ENCODE measurements around the gene AMH.

The AMH gene

DNA sequence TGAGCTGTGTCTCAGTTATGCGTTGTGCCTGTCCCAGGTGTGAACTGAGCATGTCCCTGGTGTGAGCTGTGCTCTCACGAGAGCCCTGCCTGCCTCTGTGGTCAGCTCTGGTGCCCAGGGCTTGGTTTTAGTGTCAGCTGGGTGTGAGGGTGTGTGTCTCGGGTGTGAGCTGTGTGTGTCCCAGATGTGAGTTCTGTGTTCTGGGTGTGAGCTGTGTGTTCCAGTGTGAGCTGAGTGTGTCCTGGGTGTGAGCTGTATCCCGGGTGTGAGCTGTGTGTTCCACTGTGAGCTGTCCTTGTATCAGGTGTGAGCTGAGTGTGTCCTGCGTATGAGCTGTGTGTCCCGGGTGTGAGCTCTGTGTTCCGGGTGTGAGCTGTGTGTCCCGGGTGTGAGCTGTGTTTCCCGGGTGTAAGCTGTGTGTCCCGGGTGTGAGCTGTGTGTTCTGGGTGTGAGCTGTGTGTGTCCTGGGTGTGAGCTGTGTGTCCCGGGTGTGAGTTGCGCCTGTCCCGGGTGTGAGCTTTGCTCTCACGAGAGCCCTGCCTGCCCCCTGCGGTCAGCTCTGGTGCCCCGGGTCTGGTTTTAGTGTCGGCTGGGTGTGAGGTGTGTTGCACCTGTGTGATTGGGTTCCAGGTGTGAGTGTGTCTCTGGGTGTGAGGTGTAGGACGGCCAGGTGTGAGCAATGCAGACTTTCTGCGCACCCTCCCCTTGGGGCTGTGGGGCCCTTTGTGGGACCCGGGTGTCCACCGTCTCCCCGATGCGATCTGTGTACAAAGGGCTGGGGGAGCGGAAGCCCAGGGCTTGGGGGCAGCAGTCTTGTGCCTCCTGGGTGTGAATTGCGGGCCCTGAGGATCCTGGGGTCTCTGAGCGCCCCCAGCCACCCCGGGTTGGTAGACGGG is 39.9 kb downstream of the AMH start:
- DNase-seq: no peak

DNA sequence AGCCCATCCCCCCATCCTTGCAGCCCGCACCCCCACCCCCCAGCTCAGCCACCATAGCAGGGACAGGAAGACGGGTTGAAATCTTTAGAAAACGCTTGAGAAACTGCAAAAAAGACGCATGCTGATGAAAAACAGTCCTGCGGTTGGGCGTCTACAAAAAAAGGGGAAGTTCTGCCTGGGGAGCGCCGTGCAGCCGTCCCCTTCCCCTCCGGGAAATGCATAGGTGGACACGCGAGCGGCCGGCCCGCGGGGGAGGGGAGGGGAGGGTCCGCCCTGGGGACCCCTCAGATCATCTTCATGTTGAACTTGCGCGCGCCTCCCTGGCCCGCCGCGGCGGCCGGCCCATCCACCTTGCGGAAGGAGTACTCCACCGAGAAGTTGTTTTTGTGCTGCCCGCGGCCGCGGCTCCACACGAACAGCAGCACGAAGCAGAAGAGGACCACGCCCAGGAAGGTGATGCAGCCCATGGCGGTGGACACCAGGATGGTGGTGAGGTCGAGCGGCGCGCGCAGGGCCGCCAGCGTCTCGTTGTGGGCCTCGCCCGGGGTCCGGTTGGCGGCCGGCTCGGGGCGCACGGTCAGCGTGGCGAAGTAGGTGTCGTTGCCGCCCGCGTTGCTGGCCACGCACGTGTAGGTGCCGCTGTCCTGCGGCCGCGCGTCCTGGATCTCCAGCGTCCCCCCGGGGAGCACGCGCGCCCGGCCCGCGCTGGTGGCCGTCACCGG is 40.8 kb downstream of the AMH start:
- no peak for DNase-seq

DNA sequence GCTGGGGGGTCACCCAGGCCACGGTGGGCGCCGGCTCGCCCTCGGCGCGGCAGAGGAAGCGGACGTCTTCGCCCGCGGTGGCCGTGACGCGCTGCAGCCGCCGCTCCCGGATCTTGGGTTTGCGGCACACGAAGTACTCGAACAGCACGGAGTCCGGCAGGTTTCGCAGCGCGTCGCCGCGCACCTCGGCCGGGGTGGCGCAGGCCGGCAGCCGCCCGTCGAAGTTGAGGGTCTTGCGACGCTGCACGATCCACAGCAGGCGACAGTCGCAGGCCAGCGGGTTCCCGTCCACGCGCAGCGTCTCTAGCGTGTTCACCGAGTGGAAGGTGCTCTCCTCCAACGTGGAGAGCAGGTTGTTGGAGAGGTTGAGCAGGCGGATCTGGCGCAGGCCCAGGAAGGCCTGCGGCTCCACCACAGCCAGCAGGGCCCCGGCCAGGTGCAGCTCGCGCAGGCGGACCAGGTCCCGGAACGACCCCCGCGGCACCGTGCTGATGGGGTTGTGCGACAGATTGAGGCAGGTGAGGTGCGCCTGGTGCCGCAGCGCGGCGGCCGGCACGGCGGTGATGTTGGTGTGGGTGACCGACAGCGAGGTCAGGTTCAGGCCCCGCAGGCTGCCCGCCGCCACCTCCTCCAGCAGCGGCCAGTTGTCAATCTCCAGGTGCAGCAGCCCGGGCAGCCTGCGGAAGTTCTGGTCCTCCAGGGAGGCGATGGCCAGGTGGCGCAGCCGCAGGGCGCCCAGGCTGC is 41.5 kb downstream of the AMH start:
- DNase-seq: no peak

DNA sequence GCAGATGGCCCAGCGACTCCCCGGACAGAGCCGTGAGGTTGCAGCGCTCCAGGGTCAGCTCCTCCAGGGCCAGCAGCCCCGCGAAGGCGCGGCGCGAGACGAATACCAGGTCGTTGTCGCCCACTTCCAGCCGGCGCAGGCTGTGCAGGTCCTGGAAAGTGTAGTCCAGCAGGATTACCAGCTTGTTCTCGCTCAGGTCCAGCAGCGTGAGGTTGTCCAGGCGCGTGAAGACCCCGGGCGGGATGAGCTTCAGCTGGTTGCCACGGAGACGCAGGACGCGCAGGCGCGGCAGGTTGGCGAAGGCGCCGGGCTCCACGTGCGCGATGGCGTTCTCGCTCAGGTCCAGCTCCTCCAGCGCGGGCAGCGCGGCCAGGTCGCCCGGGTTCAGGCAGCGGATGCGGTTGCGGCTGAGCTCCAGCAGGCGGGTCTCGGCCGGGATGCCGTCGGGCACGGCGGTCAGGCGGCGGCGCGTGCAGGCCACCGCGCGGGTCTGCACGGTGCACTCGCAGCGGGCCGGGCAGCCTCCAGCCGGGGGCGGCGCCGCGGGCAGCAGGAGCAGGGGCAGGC is 42.1 kb downstream of the AMH start:
- no peak for DNase-seq

DNA sequence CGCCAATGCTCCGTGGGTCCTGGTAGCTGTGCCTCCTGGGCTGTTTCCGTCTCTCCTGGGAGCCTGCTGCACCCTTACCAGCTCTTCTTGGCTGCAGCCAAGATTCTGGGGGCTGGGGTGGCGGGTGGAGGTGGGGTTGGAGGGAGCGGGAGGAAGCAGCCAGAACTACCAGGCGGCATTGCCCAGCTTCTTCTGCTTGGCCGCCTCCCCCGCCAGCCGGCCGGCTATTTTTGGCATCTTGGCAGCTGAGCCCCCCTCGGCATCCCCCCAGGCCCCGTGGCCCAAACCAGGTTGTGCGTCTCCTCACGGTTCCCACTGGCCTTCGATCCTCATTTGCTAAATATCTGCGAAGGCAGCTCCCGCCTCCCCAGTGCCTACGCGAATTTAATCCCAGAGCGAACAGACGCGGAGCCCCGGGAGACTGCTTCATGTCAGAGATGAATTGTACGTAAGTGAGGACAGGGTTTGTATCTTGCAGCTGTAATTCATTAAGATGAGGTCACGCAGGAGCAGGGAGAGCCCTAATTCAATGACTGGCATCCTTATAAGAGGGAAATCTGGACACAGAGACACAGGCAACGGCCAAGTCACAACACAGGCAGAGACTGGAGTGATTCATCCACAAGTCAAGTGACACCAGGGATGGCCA is 45.7 kb downstream of the AMH start:
- DNase-seq: no peak

DNA sequence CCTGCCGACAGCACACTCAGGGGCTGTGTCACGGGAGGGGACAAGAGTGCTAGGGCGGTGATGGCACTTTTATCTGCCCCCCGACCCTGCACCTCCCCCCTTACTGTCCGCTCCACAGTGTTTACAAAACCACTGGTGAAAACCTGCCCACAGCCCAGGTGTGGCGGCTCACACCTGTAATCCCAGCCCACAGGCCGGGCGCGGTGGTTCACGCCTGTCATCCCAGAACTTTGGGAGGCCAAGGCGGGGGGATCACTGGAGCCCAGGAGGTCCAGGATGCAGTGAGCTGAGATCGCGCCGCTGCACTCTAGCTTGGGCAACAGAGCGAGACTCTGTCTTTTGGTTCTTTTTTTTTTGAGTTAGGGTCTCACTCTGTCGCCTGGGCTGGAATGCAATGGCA is 47.0 kb downstream of the AMH start:
- no peak for DNase-seq

DNA sequence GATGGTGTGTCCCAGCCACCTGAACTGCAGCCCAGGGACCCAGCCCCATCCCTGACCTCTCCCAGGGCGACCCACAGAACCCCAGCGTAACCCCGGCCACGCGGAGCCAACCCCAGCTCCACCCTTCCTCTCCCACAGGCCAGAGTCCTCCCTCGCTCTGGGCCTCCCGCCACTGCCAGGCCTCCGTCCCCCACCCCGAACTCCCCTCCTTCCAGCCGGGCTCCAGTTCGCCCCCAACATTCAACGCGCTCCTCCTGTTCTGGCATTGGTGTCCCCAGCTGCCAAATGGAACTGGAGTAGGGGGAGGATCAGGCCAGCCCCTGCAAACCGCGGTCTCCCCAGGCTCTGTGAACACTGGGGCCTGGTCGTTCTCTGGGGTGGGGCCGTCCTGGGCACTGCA is 51.4 kb downstream of the AMH start:
- no peak for DNase-seq

Data from NCI-H510A (cell line).